NCI-H1105 (cell line): Measurements from ENCODE around the gene SLC41A3.
"Not testable (repeated sequence)": the region's sequence is repeated elsewhere in the genome, so short reads cannot be mapped to it uniquely, and the experiment has no call there.

Experiments
- DNase-seq: peaks from one replicate; lab custom pipeline; 2025; lab: John Stamatoyannopoulos, UW

The SLC41A3 gene

DNA sequence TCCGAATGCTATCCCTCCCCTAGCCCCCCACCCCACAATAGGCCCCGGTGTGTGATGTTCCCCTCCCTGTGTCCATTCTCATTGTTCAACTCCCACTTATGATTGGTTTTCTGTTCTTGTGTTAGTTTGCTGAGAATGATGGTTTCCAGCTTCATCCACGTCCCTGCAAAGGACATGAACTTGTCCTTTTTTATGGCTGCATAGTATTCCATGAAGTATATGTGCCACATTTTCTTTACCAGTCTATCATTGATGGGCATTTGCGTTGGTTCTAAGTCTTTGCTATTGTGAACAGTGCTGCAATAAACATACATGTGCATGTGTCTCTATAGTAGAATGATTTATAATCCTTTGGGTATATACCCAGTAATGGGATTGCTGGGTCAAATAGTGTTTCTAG, 126.9 kb downstream of the SLC41A3 start:
- DNase-seq = not testable (repeated sequence)
